ACC112 (cell line): ENCODE results near the gene ABCF1.

ENCODE experiments used
- H2AFZ ChIP-seq: fragments of 200-600 bp; sonication (generic); one replicate; pipeline ENCODE4 v1.6.0; 2017; ENCODE audit warnings: antibody characterized with exemption, low read length; ENCODE audit not compliant: unreplicated experiment
- H3K27ac ChIP-seq: fragments of 200-600 bp; sonication (generic); 2 replicates; pipeline ENCODE4 v1.5.1; 2014; ENCODE audit warnings: low read depth, mild to moderate bottlenecking, antibody characterized with exemption, low read length, moderate library complexity
- H3K27me3 ChIP-seq: fragments of 200-600 bp; sonication (generic); 2 replicates; pipeline ENCODE4 v1.6.1; 2014; ENCODE audit warnings: mild to moderate bottlenecking, antibody characterized with exemption, low read length, moderate library complexity, mixed read lengths; ENCODE audit not compliant: insufficient read depth
- H3K36me3 ChIP-seq: fragments of 200-600 bp; sonication (generic); 2 replicates; pipeline ENCODE4 v1.6.1; 2016; ENCODE audit warnings: mild to moderate bottlenecking, antibody characterized with exemption, low read length, moderate library complexity, mixed read lengths; ENCODE audit not compliant: insufficient read depth
- H3K4me1 ChIP-seq: fragments of 200-600 bp; sonication (generic); one replicate; pipeline ENCODE4 v1.6.1; 2016; ENCODE audit warnings: low read length, mixed read lengths; ENCODE audit not compliant: insufficient read depth, unreplicated experiment, control insufficient read depth
- H3K4me3 ChIP-seq: fragments of 200-600 bp; sonication (generic); 2 replicates; pipeline ENCODE4 v1.5.1; 2014; ENCODE audit warnings: mild to moderate bottlenecking, low read depth, low read length
- H3K79me2 ChIP-seq: fragments of 200-600 bp; sonication (generic); one replicate; pipeline ENCODE4 v1.6.0; 2016; ENCODE audit warnings: low read length; ENCODE audit not compliant: control insufficient read depth, unreplicated experiment, insufficient read depth

ABCF1 gene

DNA sequence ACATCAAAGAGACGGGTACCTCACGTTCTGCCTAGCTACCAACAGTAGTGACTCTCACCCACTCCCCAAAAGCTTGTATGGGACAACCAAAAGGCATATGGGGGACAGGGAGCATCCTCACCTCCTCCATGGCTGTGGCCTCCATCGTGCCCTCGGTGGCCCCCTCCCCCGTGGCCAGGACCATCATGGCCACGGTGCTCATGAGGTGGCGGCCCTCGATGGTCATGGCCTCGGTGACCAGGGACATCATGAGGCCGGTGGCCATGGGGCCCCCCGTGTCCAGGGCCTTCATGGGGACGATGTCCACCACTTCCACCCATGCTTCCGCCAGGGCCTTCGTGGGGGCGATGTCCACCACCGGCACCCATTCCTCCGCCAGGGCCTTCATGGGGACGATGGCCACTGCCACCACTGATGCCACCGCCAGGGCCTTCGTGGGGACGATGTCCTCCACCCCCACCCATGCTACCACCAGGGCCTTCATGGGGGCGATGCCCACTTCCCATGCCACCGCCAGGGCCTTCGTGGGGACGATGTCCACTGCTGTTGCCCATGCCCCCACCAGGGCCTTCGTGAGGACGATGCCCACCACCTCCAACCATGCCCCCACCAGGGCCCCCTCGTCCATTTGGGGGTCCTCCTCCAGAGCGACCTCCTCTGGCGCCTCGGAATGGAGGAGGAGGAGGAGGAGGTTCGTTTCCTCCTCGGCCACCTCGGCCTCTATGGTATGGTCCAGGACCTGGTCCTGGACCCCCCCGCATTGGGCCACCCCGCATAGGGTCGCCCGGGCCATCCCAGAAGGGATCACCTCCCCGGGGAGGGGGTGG, 30.8 kb downstream of the ABCF1 start:
- peaks cover 54% of the 10 kb centered on the region for H3K36me3 ChIP-seq
- H3K4me1 ChIP-seq = no peaks in the 10 kb centered on the region
- no peak overlapping the region for H3K27ac ChIP-seq

DNA sequence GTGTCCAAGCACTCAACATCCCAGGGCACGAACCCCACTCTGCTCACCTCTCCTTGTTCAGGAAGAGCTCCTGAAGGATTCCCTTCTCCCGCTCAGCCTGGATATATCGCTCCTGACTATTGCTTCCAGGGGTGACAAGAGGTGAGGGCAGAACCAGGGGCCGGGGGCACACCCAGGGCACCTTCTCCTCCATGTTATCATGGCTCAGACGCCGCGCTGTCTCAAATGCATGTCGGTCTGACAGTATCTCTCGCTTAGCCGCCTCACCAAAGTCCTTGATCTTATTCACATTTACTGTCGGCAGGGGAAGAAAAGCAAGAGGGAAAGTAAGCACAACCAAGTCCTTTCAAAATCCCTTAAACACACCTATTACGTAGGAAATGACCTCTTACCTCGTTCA, 32.7 kb downstream of the ABCF1 start:
- no peak overlapping the region for H2AFZ ChIP-seq
- no peak overlapping the region for H3K27ac ChIP-seq
- H3K79me2 ChIP-seq = peaks cover 4% of the 10 kb centered on the region
- no peaks in the 10 kb centered on the region for H3K4me1 ChIP-seq
- H3K36me3 ChIP-seq = peaks cover 65% of the 10 kb centered on the region
- no peaks in the 10 kb centered on the region for H3K27me3 ChIP-seq
- H3K4me3 ChIP-seq = no peak overlapping the region

More for the DNA sequence above, 30.8 kb downstream of the ABCF1 start:
- no peak overlapping the region for H2AFZ ChIP-seq
- H3K27me3 ChIP-seq = no peaks in the 10 kb centered on the region
- H3K4me3 ChIP-seq = no peak overlapping the region
- no peaks in the 10 kb centered on the region for H3K79me2 ChIP-seq

DNA sequence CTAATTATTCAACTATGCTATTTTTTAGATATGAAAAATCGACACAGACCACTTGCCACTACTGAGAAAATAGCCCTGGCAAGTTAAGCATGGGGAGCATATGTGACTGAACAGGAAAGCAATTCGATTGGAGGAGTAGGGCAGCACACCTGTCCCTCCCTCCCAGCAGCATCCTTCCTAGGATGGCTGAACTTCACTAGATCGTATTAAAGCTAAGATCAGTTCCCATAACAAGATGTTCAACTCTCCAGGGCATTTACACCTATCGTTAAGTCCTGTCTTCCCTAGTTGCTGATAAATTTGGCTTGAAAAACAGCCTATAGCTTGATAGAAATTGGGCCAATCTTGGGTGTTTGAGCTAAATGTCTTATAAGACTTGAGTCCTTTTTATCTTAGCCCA, 38.8 kb downstream of the ABCF1 start:
- peaks cover 38% of the 10 kb centered on the region for H3K79me2 ChIP-seq

GRCh38 chr6:30611150-30611855, 40.1 kb downstream of the ABCF1 start:
- H3K27me3 ChIP-seq = no peaks in the 10 kb centered on the region
- no peak overlapping the region for H3K27ac ChIP-seq
- H2AFZ ChIP-seq = no peak overlapping the region
- peaks cover 38% of the 10 kb centered on the region for H3K36me3 ChIP-seq
- peaks cover 47% of the 10 kb centered on the region for H3K79me2 ChIP-seq
- H3K4me3 ChIP-seq = no peak overlapping the region
- peaks cover 32% of the 10 kb centered on the region for H3K4me1 ChIP-seq

More for the DNA sequence above, 38.8 kb downstream of the ABCF1 start:
- Histone ChIP-seq H3K36me3 (peaks cover 42% of the 10 kb centered on the region), H3K4me1 (peaks cover 32% of the 10 kb centered on the region), H3K27me3 (no peaks in the 10 kb centered on the region), H3K4me3 (no peak overlapping the region), H2AFZ (no peak overlapping the region), H3K27ac (peak overlapping the region; percentile 14; the same call in 1 of the 2 replicates)

DNA sequence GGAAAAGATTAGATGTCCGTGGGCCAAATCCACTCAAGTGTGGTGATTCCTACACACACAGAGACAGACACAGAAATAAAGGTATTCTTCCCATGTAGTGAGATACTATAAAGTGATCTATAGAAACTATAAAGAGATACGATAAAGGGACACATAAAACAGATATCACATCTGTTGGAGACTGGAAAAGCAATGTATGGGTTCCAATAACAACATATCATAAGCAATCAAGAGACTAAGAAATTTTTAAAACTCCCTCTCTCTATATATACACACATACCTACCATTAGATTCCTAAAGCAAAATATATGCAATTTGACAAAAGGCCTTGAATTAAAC, 40.6 kb downstream of the ABCF1 start:
- Histone ChIP-seq H3K27ac (no peak overlapping the region), H3K4me3 (no peak overlapping the region), H3K36me3 (peaks cover 38% of the 10 kb centered on the region), H3K4me1 (peaks cover 32% of the 10 kb centered on the region), H3K79me2 (peaks cover 53% of the 10 kb centered on the region), H2AFZ (no peak overlapping the region), H3K27me3 (no peaks in the 10 kb centered on the region)

DNA sequence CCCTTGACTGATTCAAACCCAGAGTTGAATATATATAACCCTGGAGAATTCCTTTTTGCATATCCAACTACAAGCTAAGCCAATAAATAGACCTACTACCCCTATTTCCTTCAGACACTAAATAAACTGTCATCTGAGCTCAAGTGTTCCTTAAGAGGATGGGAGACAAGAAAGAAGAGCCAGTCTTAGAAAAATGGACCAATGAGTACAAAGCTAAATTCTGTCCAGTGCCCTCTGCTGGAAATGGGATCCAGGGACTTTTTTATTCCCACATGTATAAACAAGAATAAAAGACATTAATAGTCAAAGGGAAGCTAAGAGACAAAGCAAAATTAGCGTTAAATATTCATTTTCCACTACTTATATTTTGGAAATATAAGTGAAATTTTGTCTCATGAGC, 41.0 kb downstream of the ABCF1 start:
- no peak overlapping the region for H3K4me3 ChIP-seq
- H2AFZ ChIP-seq = no peak overlapping the region
- H3K27ac ChIP-seq = peak overlapping the region; percentile 55
- peaks cover 56% of the 10 kb centered on the region for H3K79me2 ChIP-seq
- peaks cover 36% of the 10 kb centered on the region for H3K36me3 ChIP-seq
- H3K4me1 ChIP-seq = peaks cover 32% of the 10 kb centered on the region
- no peaks in the 10 kb centered on the region for H3K27me3 ChIP-seq

- Histone ChIP-seq H3K36me3 (peaks cover 33% of the 10 kb centered on the region), H2AFZ (no peak overlapping the region), H3K4me1 (peaks cover 32% of the 10 kb centered on the region), H3K4me3 (no peak overlapping the region), H3K27ac (peak overlapping the region; percentile 55), H3K27me3 (no peaks in the 10 kb centered on the region), H3K79me2 (peaks cover 57% of the 10 kb centered on the region)
These were observed 41.5 kb downstream of the ABCF1 start for GRCh38 chr6:30612687-30613248.

DNA sequence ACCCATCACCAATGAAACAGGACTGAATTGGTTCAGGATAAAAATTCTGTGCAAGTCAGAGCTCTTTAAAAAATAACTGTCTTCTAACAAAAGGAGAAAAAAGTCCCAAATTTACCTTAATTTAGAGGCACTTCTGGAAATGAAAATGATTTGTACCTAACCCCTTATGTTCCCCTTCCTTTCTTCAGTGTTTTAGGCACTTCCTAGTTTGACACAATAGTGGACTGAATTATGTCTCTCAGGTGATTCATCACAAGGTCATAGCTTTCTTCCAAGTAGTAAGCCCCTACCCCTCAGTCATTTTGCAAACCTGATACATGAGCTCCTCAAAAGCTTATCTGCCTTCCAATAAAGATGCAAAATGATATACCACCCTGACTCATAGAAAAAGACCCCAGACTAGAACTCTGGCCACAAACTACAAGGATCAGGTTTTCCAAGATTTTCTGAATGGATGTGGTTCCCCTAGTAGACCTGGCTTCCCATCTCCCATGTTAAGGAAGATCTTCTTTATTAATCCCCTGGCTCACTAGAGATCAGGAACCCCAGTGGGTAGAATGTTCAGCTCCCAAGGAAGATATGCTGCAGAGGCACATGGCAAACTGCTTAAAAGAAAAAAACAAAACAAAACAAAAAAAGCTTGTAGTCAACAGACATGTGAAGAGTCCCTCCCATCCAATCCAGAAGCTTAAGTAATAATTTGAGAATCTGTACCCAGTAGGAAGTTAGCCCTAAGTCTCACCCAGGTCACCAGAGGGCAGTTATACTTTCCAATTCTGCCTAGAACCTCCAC, 42.2 kb downstream of the ABCF1 start:
- Histone ChIP-seq H3K4me3 (peak overlapping the region; percentile 70), H3K27me3 (no peaks in the 10 kb centered on the region), H3K4me1 (peaks cover 32% of the 10 kb centered on the region), H3K36me3 (peaks cover 33% of the 10 kb centered on the region), H2AFZ (no peak overlapping the region), H3K79me2 (peaks cover 64% of the 10 kb centered on the region), H3K27ac (peak overlapping the region; percentile 55)

DNA sequence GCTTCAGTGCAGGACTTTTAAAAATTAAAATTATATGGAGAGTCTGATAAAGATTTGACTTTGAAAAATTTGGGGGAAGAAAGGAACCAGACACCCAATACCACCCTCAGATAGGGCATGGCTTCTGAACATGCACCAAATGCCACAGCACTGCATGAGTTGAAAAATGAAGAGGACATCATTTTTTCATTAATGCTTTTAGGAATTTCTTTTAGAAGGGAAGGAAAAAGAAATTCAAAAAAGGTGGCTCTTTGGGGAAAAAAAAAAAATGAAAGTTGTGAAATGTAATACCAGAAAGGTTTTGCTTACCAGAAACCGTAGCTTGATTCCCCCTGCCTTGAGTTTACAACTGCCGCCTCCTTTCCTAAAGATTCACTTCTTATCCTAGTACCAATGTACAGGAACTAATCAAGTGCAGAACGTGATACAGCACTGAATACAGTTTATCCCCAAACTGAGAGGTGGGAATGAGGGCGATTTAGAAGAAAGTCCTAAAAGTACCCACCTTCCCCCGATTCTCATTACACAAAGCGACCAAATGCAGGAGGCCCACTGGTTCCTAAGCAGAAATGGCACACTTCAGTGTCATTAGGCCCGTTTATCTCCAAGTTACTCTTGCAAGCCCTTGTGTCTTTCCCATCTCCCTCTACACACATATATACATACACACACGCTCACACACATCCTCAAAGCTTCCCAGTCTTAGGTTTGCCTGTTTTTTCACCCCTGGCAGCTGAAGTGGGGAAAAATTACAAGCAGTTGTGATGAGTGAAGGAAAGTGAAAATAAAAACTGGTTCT, 43.0 kb downstream of the ABCF1 start:
- Histone ChIP-seq H2AFZ (no peak overlapping the region), H3K79me2 (peaks cover 65% of the 10 kb centered on the region), H3K4me3 (peak overlapping the region; percentile 70), H3K27ac (peak overlapping the region; percentile 51), H3K27me3 (no peaks in the 10 kb centered on the region), H3K4me1 (peaks cover 39% of the 10 kb centered on the region), H3K36me3 (peaks cover 27% of the 10 kb centered on the region)

DNA sequence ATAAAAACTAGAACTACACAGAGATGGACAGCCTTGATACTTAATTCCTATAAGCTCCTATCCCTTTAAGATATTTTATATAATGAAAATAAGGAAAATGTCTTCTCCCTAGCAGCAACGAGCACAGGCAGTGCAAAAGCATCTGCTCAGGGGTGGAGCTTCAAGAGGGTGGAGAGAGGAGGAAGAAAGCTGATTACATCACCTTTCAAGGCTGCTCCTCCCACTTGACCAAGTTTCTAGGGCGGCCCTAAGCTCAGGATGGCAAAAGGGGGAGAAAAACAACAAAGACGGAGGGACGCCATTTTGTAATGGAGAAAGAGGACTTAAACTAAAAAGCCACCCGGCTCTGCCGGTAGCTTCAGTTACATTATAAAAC, 43.6 kb downstream of the ABCF1 start:
- peak overlapping the region; percentile 97 for H3K4me3 ChIP-seq
- peaks cover 28% of the 10 kb centered on the region for H3K36me3 ChIP-seq
- H3K4me1 ChIP-seq = peaks cover 42% of the 10 kb centered on the region

More for the DNA sequence above, 43.6 kb downstream of the ABCF1 start:
- peaks cover 69% of the 10 kb centered on the region for H3K79me2 ChIP-seq
- H3K27ac ChIP-seq = peak overlapping the region; percentile 96
- H2AFZ ChIP-seq = no peak overlapping the region
- no peaks in the 10 kb centered on the region for H3K27me3 ChIP-seq
